Skeletal muscle tissue (tissue), 4 donors: Measurements from ENCODE around the gene CLN6. TPM values are rescaled to one million over a fixed set of nuclear protein-coding genes. Genes with fewer than 3 reads are reported as not detected.
"Not testable (repeated sequence)": the region's sequence is repeated elsewhere in the genome, so short reads cannot be mapped to it uniquely, and the experiment has no call there.

ENCODE experiments used
- H3K27ac ChIP-seq: one replicate; pipeline ENCODE4 v1.7.0; 2013; ENCODE audit warnings: mild to moderate bottlenecking, low read depth, low read length, inconsistent platforms
- H3K27me3 ChIP-seq, 3 donors: one replicate each; pipeline ENCODE4 v1.7.0; 2013; ENCODE audit warnings: low read length in 3 of 3; ENCODE audit not compliant: control insufficient read depth in 3 of 3, insufficient read depth in 3 of 3
- H3K36me3 ChIP-seq, 3 donors: one replicate each; pipeline ENCODE4 v1.7.0; 2013; ENCODE audit warnings: low read length in 3 of 3; ENCODE audit not compliant: control insufficient read depth in 3 of 3, insufficient read depth in 3 of 3
- H3K4me1 ChIP-seq, 3 donors: one replicate each; pipeline ENCODE4 v1.7.0; 2013; ENCODE audit warnings: low read length in 3 of 3, mild to moderate bottlenecking in 3 of 3; ENCODE audit not compliant: control insufficient read depth in 3 of 3, insufficient read depth in 3 of 3
- H3K4me3 ChIP-seq, 3 donors: one replicate each; pipeline ENCODE4 v1.7.0; 2013; ENCODE audit warnings: low read length in 3 of 3
- H3K9ac ChIP-seq, 3 donors: one replicate each; pipeline ENCODE4 v1.7.0; 2013; ENCODE audit warnings: low read length in 3 of 3, mild to moderate bottlenecking in 3 of 3, moderate library complexity in 2 of 3, low read depth in 1 of 3
- H3K9me3 ChIP-seq, 3 donors: one replicate each; pipeline ENCODE4 v1.7.0; 2013; ENCODE audit warnings: low read length in 3 of 3; ENCODE audit not compliant: control insufficient read depth in 3 of 3
- total RNA-seq: library from RNA; depleted of rRNA; stranded (reverse); fragments of >200 nt; gene quantifications from one replicate; pipeline ENCODE4 v1.2.3, GENCODE V29; 2014
- donor health status: Osteomylitis.

Gene CLN6
- total RNA-seq, 1 donor from 2014 or later: 6.8 TPM

- no peak overlapping the region for H3K4me3 ChIP-seq
- H3K9ac ChIP-seq: no peak overlapping the region
- H3K36me3 ChIP-seq: peaks cover 0 to 15% (median 4%) of the 10 kb centered on the region in 3 donors
- no peak overlapping the region for H3K27ac ChIP-seq
- H3K4me1 ChIP-seq: no peaks in the 10 kb centered on the region
- no peaks in the 10 kb centered on the region for H3K9me3 ChIP-seq
- H3K27me3 ChIP-seq: no peaks in the 10 kb centered on the region
Observed at GRCh38 chr15:68217341-68217740, 12.2 kb downstream of the CLN6 start.

DNA sequence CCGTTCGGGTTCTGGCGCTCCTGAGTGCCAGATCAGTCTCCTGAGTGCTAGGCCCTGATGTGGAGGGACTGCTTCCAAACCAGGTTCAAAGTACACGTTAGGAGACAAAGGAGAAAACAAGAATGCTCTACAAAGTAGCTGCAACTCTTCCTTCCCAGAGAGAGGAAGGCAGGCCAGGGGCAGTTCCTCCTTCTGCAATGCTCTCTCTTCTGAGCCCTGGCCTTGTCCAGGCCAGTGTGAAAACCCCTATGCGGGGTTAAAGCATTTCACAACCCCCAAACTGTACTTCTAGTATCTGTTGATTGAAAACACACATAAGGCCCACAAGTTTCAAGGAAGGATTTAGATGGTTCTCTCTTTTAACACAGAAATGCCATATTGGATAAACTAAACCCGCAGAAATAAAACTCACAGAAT is 14.7 kb downstream of the CLN6 start:
- peaks cover 4 to 10% (median 8%) of the 10 kb centered on the region in 3 donors for H3K4me1 ChIP-seq
- no peaks in the 10 kb centered on the region for H3K9me3 ChIP-seq
- no peak overlapping the region for H3K27ac ChIP-seq

GRCh38 chr15:68213991-68214837 is 15.3 kb downstream of the CLN6 start:
- Histone ChIP-seq H3K9ac (no peak overlapping the region), H3K27ac (no peak overlapping the region), H3K4me3 (no peak overlapping the region), H3K27me3 (no peaks in the 10 kb centered on the region), H3K9me3 (no peaks in the 10 kb centered on the region), H3K4me1 (peaks cover 4 to 10% (median 8%) of the 10 kb centered on the region in 3 donors), H3K36me3 (peaks cover 0 to 18% (median 4%) of the 10 kb centered on the region in 3 donors)

More for the DNA sequence above, 14.7 kb downstream of the CLN6 start:
- Histone ChIP-seq H3K36me3 (peaks cover 0 to 18% (median 4%) of the 10 kb centered on the region in 3 donors), H3K4me3 (no peak overlapping the region), H3K9ac (no peak overlapping the region), H3K27me3 (no peaks in the 10 kb centered on the region)

- not testable (repeated sequence) for H3K9ac ChIP-seq, H3K9me3 ChIP-seq, H3K27me3 ChIP-seq, H3K4me3 ChIP-seq, H3K27ac ChIP-seq, H3K4me1 ChIP-seq
- H3K36me3 ChIP-seq: peaks cover 0 to 18% (median 3%) of the 10 kb centered on the region in 3 donors
Observed at GRCh38 chr15:68213491-68213845, 16.1 kb downstream of the CLN6 start.

DNA sequence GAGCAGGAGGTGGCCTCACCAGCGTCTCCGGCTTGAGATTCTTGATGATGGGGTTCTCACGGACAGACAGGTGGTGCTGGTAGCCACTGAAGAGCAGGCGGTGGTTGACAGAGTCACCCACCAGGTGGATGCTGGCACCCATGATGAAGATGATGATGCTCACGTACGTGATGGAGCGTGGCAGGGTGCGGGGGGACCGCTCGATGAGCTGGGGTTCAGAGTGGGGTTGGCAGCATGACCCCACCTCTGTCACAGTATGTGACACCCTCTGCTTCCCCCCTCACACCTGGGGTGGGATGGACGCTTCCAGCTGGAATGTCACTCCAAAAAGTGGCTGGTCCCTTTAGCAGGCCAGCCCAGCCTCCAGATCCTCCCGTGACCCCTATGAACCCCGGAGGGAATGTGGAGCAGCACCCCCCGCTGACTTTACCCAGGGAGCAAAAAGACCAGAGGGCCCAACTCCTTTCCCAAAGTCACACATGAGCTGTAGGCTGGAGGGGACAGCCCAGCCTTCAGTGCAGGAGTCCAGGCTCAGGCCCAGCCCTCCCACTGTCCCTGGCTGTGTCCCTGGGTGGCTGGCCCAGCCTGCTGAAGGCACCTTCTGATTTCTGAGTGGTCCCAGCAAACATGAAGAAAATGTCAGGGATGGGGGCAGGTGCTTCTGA is 17.7 kb downstream of the CLN6 start:
- no peak overlapping the region for H3K27ac ChIP-seq
- peaks cover 6 to 10% (median 8%) of the 10 kb centered on the region in 3 donors for H3K4me1 ChIP-seq
- peaks cover 0 to 7% (median 0%) of the 10 kb centered on the region in 3 donors for H3K36me3 ChIP-seq
- H3K4me3 ChIP-seq: no peak overlapping the region
- no peak overlapping the region for H3K9ac ChIP-seq
- no peaks in the 10 kb centered on the region for H3K27me3 ChIP-seq
- H3K9me3 ChIP-seq: no peaks in the 10 kb centered on the region

- Histone ChIP-seq H3K4me1 (peaks cover 6 to 13% (median 8%) of the 10 kb centered on the region in 3 donors), H3K27me3 (no peaks in the 10 kb centered on the region), H3K4me3 (peak overlapping the region in 1 of 3 donors; percentile 45), H3K9ac (peak overlapping the region in 2 of 3 donors; percentile 45 to 53), H3K27ac (no peak overlapping the region), H3K9me3 (no peaks in the 10 kb centered on the region), H3K36me3 (peaks cover 0 to 5% (median 0%) of the 10 kb centered on the region in 3 donors)
Observed at GRCh38 chr15:68210821-68211655, 18.5 kb downstream of the CLN6 start.

- H3K9me3 ChIP-seq: no peaks in the 10 kb centered on the region
- H3K4me3 ChIP-seq: peak overlapping the region in 1 of 3 donors; percentile 45
- peaks cover 0 to 4% (median 0%) of the 10 kb centered on the region in 3 donors for H3K36me3 ChIP-seq
- no peaks in the 10 kb centered on the region for H3K27me3 ChIP-seq
- H3K9ac ChIP-seq: peak overlapping the region in 2 of 3 donors; percentile 45 to 53
- no peak overlapping the region for H3K27ac ChIP-seq
- peaks cover 9 to 20% (median 12%) of the 10 kb centered on the region in 3 donors for H3K4me1 ChIP-seq
Observed at GRCh38 chr15:68210409-68210756, 19.1 kb downstream of the CLN6 start.

DNA sequence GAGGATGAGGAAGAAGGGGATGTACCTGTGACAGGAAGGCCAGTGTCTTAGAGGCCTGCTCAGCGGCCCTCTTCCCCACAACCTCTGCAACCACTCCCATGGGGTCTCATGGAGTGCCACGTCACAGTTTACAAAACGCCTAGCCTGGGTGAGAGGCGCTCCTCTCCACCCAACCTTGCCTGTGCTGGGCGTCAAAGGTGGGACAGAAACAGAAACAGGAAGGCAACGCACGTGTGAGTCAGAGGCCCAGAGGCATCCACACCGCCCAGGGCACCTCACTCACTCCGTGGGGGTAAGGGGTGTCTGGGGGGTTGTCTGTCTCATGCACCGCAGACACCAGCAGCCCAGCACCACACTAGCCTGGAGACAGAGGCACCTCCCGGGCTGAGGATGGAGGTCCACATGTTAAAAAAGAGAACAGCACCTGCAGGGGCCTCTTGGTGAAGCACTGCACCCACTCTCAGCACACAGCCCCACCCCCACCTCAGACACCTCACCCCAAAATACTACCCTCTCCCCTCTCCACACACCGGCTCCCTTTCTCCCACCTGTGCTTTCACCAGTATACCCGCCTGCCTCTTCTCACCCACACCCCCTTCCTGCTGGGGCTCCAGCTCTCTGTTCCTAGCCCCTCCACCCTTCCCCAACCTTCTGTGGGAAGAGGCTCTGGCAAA is 19.7 kb downstream of the CLN6 start:
- Histone ChIP-seq H3K27me3 (no peaks in the 10 kb centered on the region), H3K9ac (no peak overlapping the region), H3K4me1 (peaks cover 15 to 25% (median 17%) of the 10 kb centered on the region in 3 donors), H3K4me3 (no peak overlapping the region), H3K36me3 (peaks cover 0 to 4% (median 0%) of the 10 kb centered on the region in 3 donors), H3K27ac (no peak overlapping the region), H3K9me3 (no peaks in the 10 kb centered on the region)

DNA sequence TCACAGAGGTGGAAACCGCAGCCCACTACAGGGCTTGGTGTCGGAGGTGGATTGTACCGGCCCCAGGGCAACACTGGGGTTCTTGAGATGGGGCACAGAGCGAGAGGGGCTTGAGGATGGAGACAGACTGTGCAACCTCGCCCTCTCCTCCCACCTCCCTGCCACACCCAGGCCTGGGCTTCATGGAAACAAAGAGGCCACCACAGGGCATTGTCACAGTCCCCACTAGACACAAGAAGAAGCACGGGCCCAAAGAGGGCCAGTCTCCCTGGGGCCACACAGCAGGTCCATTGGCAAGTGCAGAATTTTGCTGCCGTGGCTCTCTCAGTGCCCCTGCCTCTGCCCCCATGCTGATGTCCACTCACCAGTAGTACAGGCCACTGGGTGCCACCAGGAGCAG is 20.3 kb downstream of the CLN6 start:
- no peaks in the 10 kb centered on the region for H3K9me3 ChIP-seq
- no peak overlapping the region for H3K9ac ChIP-seq
- no peak overlapping the region for H3K27ac ChIP-seq
- no peaks in the 10 kb centered on the region for H3K27me3 ChIP-seq
- H3K4me3 ChIP-seq: no peak overlapping the region
- H3K36me3 ChIP-seq: peaks cover 0 to 4% (median 0%) of the 10 kb centered on the region in 3 donors
- peaks cover 19 to 31% (median 21%) of the 10 kb centered on the region in 3 donors for H3K4me1 ChIP-seq
